HepG2 (cell line): ENCODE results near the gene MCOLN1. TPM values are rescaled to one million over a fixed set of nuclear protein-coding genes. Genes with fewer than 3 reads are reported as not detected.

ENCODE experiments used
- ADNP ChIP-seq: sonication (generic); formaldehyde crosslinking; IDR thresholded peaks from 2 replicates; pipeline ENCODE4 v1.4.0; 2020; ENCODE audit warnings: missing genetic modification reagents
- CENPBD1 ChIP-seq: sonication (generic); formaldehyde crosslinking; IDR thresholded peaks from 2 replicates; pipeline ENCODE4 v1.8.0; 2022; ENCODE audit warnings: missing genetic modification reagents, low read depth, mild to moderate bottlenecking, borderline replicate concordance
- DBP ChIP-seq: sonication (generic); formaldehyde crosslinking; IDR thresholded peaks from 2 replicates; pipeline ENCODE4 v1.4.0; 2020; ENCODE audit warnings: missing genetic modification reagents; ENCODE audit errors: not compliant biosample characterization
- ESRRA ChIP-seq: sonication (generic); formaldehyde crosslinking; IDR thresholded peaks from 2 replicates; pipeline ENCODE4 v1.5.1; 2020; ENCODE audit warnings: mild to moderate bottlenecking, low read depth, missing genetic modification reagents
- HOXA7 ChIP-seq: sonication (generic); formaldehyde crosslinking; IDR thresholded peaks from 2 replicates; pipeline ENCODE4 v1.8.1; 2022; ENCODE audit warnings: mild to moderate bottlenecking, missing genetic modification reagents, moderate library complexity
- MAFF ChIP-seq: IDR thresholded peaks from 2 replicates; pipeline ENCODE4 v1.6.1; 2011; ENCODE audit warnings: low read depth, low read length, improper control_type of control experiment
- NFKB2 ChIP-seq: sonication (generic); formaldehyde crosslinking; IDR thresholded peaks from 2 replicates; pipeline ENCODE4 v1.4.0; 2020; ENCODE audit warnings: missing genetic modification reagents, borderline replicate concordance
- NR2C2 ChIP-seq: sonication (generic); formaldehyde crosslinking; IDR thresholded peaks from 2 replicates; pipeline ENCODE4 v1.4.0; 2020; ENCODE audit warnings: missing genetic modification reagents, mild to moderate bottlenecking, moderate library complexity, borderline replicate concordance
- NR2F2 ChIP-seq: IDR thresholded peaks from 2 replicates; pipeline ENCODE4 v1.6.1; 2012; ENCODE audit warnings: low read depth, inconsistent platforms, borderline replicate concordance
- PHB2 ChIP-seq: fragments of 450-650 bp; IDR thresholded peaks from 2 replicates; pipeline ENCODE4 v1.6.1; 2018; ENCODE audit not compliant: partially characterized antibody
- PPARG ChIP-seq: conservative IDR thresholded peaks from 2 replicates; pipeline ENCODE4 v1.6.1; 2016; ENCODE audit warnings: missing biosample characterization, missing genetic modification reagents
- SATB2 ChIP-seq: sonication (generic); formaldehyde crosslinking; IDR thresholded peaks from 2 replicates; pipeline ENCODE4 v1.5.0; 2020; ENCODE audit warnings: missing genetic modification reagents
- SETDB1 ChIP-seq: sonication (generic); formaldehyde crosslinking; IDR thresholded peaks from 2 replicates; pipeline ENCODE4 v1.5.1; 2020; ENCODE audit warnings: missing genetic modification reagents, mild to moderate bottlenecking, borderline replicate concordance
- SMAD9 ChIP-seq: sonication (generic); formaldehyde crosslinking; IDR thresholded peaks from 2 replicates; pipeline ENCODE4 v1.5.1; 2020; ENCODE audit warnings: mild to moderate bottlenecking, missing genetic modification reagents
- SOX5 ChIP-seq: IDR thresholded peaks from 2 replicates; pipeline ENCODE4 v1.6.1; 2016; ENCODE audit warnings: borderline replicate concordance
- SOX6 ChIP-seq, 2 experiments: fragments of 450-650 bp in 1 of 2; sonication (generic) in 1 of 2; formaldehyde crosslinking in 1 of 2; IDR thresholded peaks; 2 replicates each; pipeline versions ENCODE4 v1.4.0 to v1.6.1; 2017 to 2020; ENCODE audit warnings: antibody characterized with exemption in 1 of 2, mild to moderate bottlenecking in 1 of 2, missing genetic modification reagents in 1 of 2
- TFE3 ChIP-seq: IDR thresholded peaks from 2 replicates; pipeline ENCODE4 v1.6.1; 2016
- U2AF1 ChIP-seq: fragments of 200-400 bp; formaldehyde crosslinking; optimal IDR thresholded peaks from 2 replicates; pipeline ENCODE3; 2017; ENCODE audit warnings: mild to moderate bottlenecking, low read depth, low read length
- ZBTB37 ChIP-seq: sonication (generic); formaldehyde crosslinking; IDR thresholded peaks from 2 replicates; pipeline ENCODE4 v1.4.0; 2020; ENCODE audit warnings: mild to moderate bottlenecking, missing genetic modification reagents
- ZKSCAN1 ChIP-seq: fragments of 150-350 bp; IDR thresholded peaks from 2 replicates; pipeline ENCODE4 v1.6.1; 2014; ENCODE audit warnings: low read length
- ZMYM4 ChIP-seq: sonication (generic); formaldehyde crosslinking; IDR thresholded peaks from 2 replicates; pipeline ENCODE4 v1.8.1; 2023; ENCODE audit warnings: mild to moderate bottlenecking, missing genetic modification reagents
- ZNF138 ChIP-seq: sonication (generic); formaldehyde crosslinking; IDR thresholded peaks from 2 replicates; pipeline ENCODE4 v1.5.0; 2020; ENCODE audit warnings: mild to moderate bottlenecking, low read depth, missing genetic modification reagents
- ZNF230 ChIP-seq: sonication (generic); formaldehyde crosslinking; IDR thresholded peaks from 2 replicates; pipeline ENCODE4 v1.4.0; 2020; ENCODE audit warnings: mild to moderate bottlenecking, missing genetic modification reagents
- ZNF446 ChIP-seq: sonication (generic); formaldehyde crosslinking; IDR thresholded peaks from 2 replicates; pipeline ENCODE4 v1.5.0; 2020; ENCODE audit warnings: mild to moderate bottlenecking, missing genetic modification reagents
- ZNF563 ChIP-seq: sonication (generic); formaldehyde crosslinking; IDR thresholded peaks from 2 replicates; pipeline ENCODE4 v1.8.0; 2022; ENCODE audit warnings: mild to moderate bottlenecking, moderate library complexity, missing genetic modification reagents
- ZNF564 ChIP-seq: sonication (generic); formaldehyde crosslinking; IDR thresholded peaks from 2 replicates; pipeline ENCODE4 v1.8.1; 2023; ENCODE audit warnings: mild to moderate bottlenecking, missing genetic modification reagents
- ZNF652 ChIP-seq: IDR thresholded peaks from 2 replicates; pipeline ENCODE4 v1.6.1; 2016; ENCODE audit warnings: low read depth, borderline replicate concordance
- ZNF780A ChIP-seq: sonication (generic); formaldehyde crosslinking; IDR thresholded peaks from 2 replicates; pipeline ENCODE4 v1.8.0; 2022; ENCODE audit warnings: mild to moderate bottlenecking, missing genetic modification reagents, moderate library complexity
- polyA plus RNA-seq, 8 experiments: library from polyadenylated mRNA; depleted of rRNA in 3 of 8; stranded (reverse) in 7 of 8; unstranded in 1 of 8; fragments of >200 nt; fragmentation: Illumina TruSeq in 4 of 8; extraction: Trizol in 4 of 8; gene quantifications; 2 replicates each; pipeline versions ENCODE4 v1.2.1 to v1.2.3, GENCODE V29; 2011 to 2016; ENCODE audit warnings: low read depth in 4 of 8, missing spikeins in 1 of 8, mixed read lengths in 1 of 8; ENCODE audit not compliant: insufficient read depth in 1 of 8
- total RNA-seq, 5 experiments: library from RNA; depleted of rRNA; stranded (reverse); fragments of >200 nt; fragmentation: Illumina TruSeq; extraction: Trizol; gene quantifications; 2 replicates each; pipeline ENCODE4 v1.2.3, GENCODE V29; 2016; ENCODE audit warnings: low read depth in 1 of 5

Gene MCOLN1
- total and polyA plus RNA-seq, 2 of the 13 experiments (the other 11 are each of a cell fraction or from before 2014, with no cell fraction given): 3.4 to 15.7 TPM

GRCh38 chr19:7562646-7563393 is 40.4 kb downstream of the MCOLN1 start (continued):
- peak; percentile 84; the same call in 1 of the 2 replicates for TF ChIP-seq ZBTB37 (CRISPR knock-in tag)
- TF ChIP-seq SOX5 (CRISPR knock-in tag): peak; percentile 63
- TF ChIP-seq ESRRA (CRISPR knock-in tag): 0 out of 2 replicates have a peak, but pooled peaks have one; percentile 55
- no peak for TF ChIP-seq U2AF1
- no peak for TF ChIP-seq SOX6 (IDR thresholded peaks at IDR 0.05)
- TF ChIP-seq SOX6 (CRISPR knock-in tag; IDR thresholded peaks at IDR 0.05): no peak
- peak; percentile 91; the same call in 1 of the 2 replicates for TF ChIP-seq ZNF780A (CRISPR knock-in tag)
- no peak for TF ChIP-seq PHB2
- no peak for TF ChIP-seq ZKSCAN1
- peak; percentile 98 for TF ChIP-seq DBP
- no peak for TF ChIP-seq ADNP
- TF ChIP-seq HOXA7: peak; percentile 86; the same call in 1 of the 2 replicates
- no peak for TF ChIP-seq NR2C2 (CRISPR knock-in tag)
- TF ChIP-seq ZNF446 (CRISPR knock-in tag): peak; percentile 99
- TF ChIP-seq ZMYM4 (CRISPR knock-in tag): peak; percentile 70
- no peak for TF ChIP-seq SMAD9
- TF ChIP-seq ZNF563: peak; percentile 98
- peak; percentile 86 for TF ChIP-seq PPARG (CRISPR knock-in tag)
- 0 out of 2 replicates have a peak, but pooled peaks have one; percentile 52 for TF ChIP-seq ZNF652
- TF ChIP-seq ZNF138 (CRISPR knock-in tag): peak; percentile 95; the same call in 1 of the 2 replicates
- TF ChIP-seq TFE3: peak; percentile 97
- TF ChIP-seq SETDB1: no peak
- no peak for TF ChIP-seq MAFF
- TF ChIP-seq ZNF230 (CRISPR knock-in tag): peak; percentile 97
- peak; percentile 62; the same call in 1 of the 2 replicates for TF ChIP-seq CENPBD1 (CRISPR knock-in tag)
- TF ChIP-seq ZNF564: peak; percentile 81; the same call in 1 of the 2 replicates
- peak; percentile 99 for TF ChIP-seq SATB2
- TF ChIP-seq NFKB2 (CRISPR knock-in tag): peak; percentile 99
- TF ChIP-seq NR2F2: no peak
